HCT116 (cell line): ENCODE results near the gene BMAL1. TPM values are rescaled to one million over a fixed set of nuclear protein-coding genes. Genes with fewer than 3 reads are reported as not detected.

ENCODE experiments used
- ATAC-seq: fragments of 200-7000 bp; cut with Tn5 transposase; 2 replicates; pipeline ENCODE4 v1.9.1; 2020; ENCODE audit warnings: mild to moderate bottlenecking, moderate library complexity
- BruUV-seq: library from RNA; stranded (reverse); fragments of 400-500 nt; replicated peaks from 2 replicates; lab custom pipeline; 2021; lab: Mats Ljungman, UMichigan
- CTCF ChIA-PET: fragments of 300-600 bp; sonication (Branson Sonifier 250); formaldehyde crosslinking; loops from one replicate; lab custom pipeline; 2021; ENCODE audit warnings: antibody characterized with exemption; lab: Charles Lee
- POLR2A ChIA-PET: fragments of 300-600, 350-600 bp; sonication (Branson Sonifier 250); formaldehyde crosslinking; loops from one replicate; lab custom pipeline; 2021; ENCODE audit warnings: antibody characterized with exemption; lab: Charles Lee
- RAD21 ChIA-PET, 2 experiments: fragments of 300-600 bp; sonication (Branson Sonifier 250); formaldehyde crosslinking; loops; one replicate each; lab custom pipeline; 2023; ENCODE audit warnings: low total read pairs in 2 of 2; ENCODE audit not compliant: uncharacterized antibody in 2 of 2, unreplicated experiment in 2 of 2, low non-redundant PET in 1 of 2; lab: Charles Lee
- DNase-seq: peaks from one replicate; pipeline ENCODE4 v3.0.0-alpha.2; 2010; ENCODE audit warnings: low read depth, low spot score
- H2AFZ ChIP-seq: fragments of 200-600 bp; shearing (Covaris generic), sonication (generic); 2 replicates; pipeline ENCODE4 v1.6.1; 2017; ENCODE audit warnings: low read depth, mixed run types, mixed read lengths, antibody characterized with exemption, low read length; ENCODE audit not compliant: poor library complexity, severe bottlenecking
- H3K27ac ChIP-seq: 2 replicates; pipeline ENCODE4 v1.5.1; 2012; ENCODE audit warnings: low read depth, low read length
- H3K27me3 ChIP-seq: fragments of 200-600 bp; sonication (generic); 2 replicates; pipeline ENCODE4 v1.6.1; 2016; ENCODE audit warnings: mixed run types, low read length, mixed read lengths; ENCODE audit not compliant: insufficient read depth
- H3K36me3 ChIP-seq, 2 experiments: fragments of 200-500 bp in 1 of 2; fragments of 200-600 bp in 1 of 2; sonication (Bioruptor generic) in 1 of 2; sonication (generic) in 1 of 2; 2 replicates each; pipeline versions ENCODE4 v1.5.1 to v1.6.1; 2014 to 2016; ENCODE audit warnings: low read length in 2 of 2, inconsistent platforms in 1 of 2, mixed read lengths in 1 of 2, mixed run types in 1 of 2; ENCODE audit not compliant: insufficient read depth in 2 of 2, control insufficient read depth in 1 of 2
- H3K4me1 ChIP-seq, 2 experiments: fragments of 200-600 bp in 1 of 2; sonication (generic) in 1 of 2; 2 replicates each; pipeline versions ENCODE4 v1.5.1 to v1.6.1; 2012 to 2017; ENCODE audit warnings: low read length in 2 of 2, inconsistent platforms in 1 of 2, mild to moderate bottlenecking in 1 of 2, mixed read lengths in 1 of 2, mixed run types in 1 of 2, moderate library complexity in 1 of 2; ENCODE audit not compliant: insufficient read depth in 2 of 2, control insufficient read depth in 1 of 2
- H3K4me2 ChIP-seq: fragments of 200-600 bp; sonication (generic); 2 replicates; pipeline ENCODE4 v1.6.1; 2017; ENCODE audit warnings: mixed run types, low read length, mixed read lengths
- H3K4me3 ChIP-seq, 2 experiments: fragments of 200-600 bp in 1 of 2; sonication (generic) in 1 of 2; replicated peaks in 1 of 2; 2 replicates each; pipeline ENCODE4 v1.5.1; 2011 to 2016; ENCODE audit warnings: low read length in 2 of 2, control low read depth in 1 of 2, low read depth in 1 of 2, mild to moderate bottlenecking in 1 of 2, mixed read lengths in 1 of 2, mixed run types in 1 of 2
- H3K79me2 ChIP-seq: fragments of 200-600 bp; sonication (generic); 2 replicates; pipeline ENCODE4 v1.6.1; 2017; ENCODE audit warnings: mild to moderate bottlenecking, mixed run types, low read length, moderate library complexity, mixed read lengths; ENCODE audit not compliant: insufficient read depth
- H3K9ac ChIP-seq: fragments of 200-600 bp; sonication (generic); 2 replicates; pipeline ENCODE4 v1.6.1; 2016; ENCODE audit warnings: low read length, mixed read lengths
- H3K9me2 ChIP-seq: fragments of 200-600 bp; sonication (generic), shearing (Covaris generic); 2 replicates; pipeline ENCODE4 v1.6.1; 2017; ENCODE audit warnings: mixed run types, mild to moderate bottlenecking, moderate library complexity; ENCODE audit not compliant: insufficient read depth
- H3K9me3 ChIP-seq, 2 experiments: fragments of 200-500 bp in 1 of 2; fragments of 200-600 bp in 1 of 2; sonication (Bioruptor generic) in 1 of 2; sonication (generic) in 1 of 2; 2 replicates each; pipeline ENCODE4 v1.6.1; 2014 to 2017; ENCODE audit warnings: low read length in 2 of 2, mixed read lengths in 2 of 2, inconsistent platforms in 1 of 2, low read depth in 1 of 2, mild to moderate bottlenecking in 1 of 2, mixed run types in 1 of 2, moderate library complexity in 1 of 2; ENCODE audit not compliant: control insufficient read depth in 1 of 2, insufficient read depth in 1 of 2
- H4K20me1 ChIP-seq: fragments of 200-600 bp; sonication (generic), shearing (Covaris generic); 2 replicates; pipeline ENCODE4 v1.6.1; 2017; ENCODE audit warnings: mixed run types, mild to moderate bottlenecking, moderate library complexity; ENCODE audit not compliant: insufficient read depth
- CEBPB ChIP-seq: IDR thresholded peaks from 2 replicates; pipeline ENCODE4 v1.6.1; 2012; ENCODE audit warnings: low read depth
- CTCF ChIP-seq, 3 experiments: fragments of 200-600 bp in 1 of 3; sonication (generic) in 1 of 3; IDR thresholded peaks in 2 of 3; conservative IDR thresholded peaks in 1 of 3; 2 replicates each; pipeline ENCODE4 v1.5.1; 2012 to 2017; ENCODE audit warnings: low read depth in 2 of 3, low read length in 2 of 3, antibody characterized with exemption in 1 of 3, borderline replicate concordance in 1 of 3, control low read depth in 1 of 3, mild to moderate bottlenecking in 1 of 3, mixed read lengths in 1 of 3, mixed run types in 1 of 3, moderate library complexity in 1 of 3; ENCODE audit not compliant: insufficient read depth in 1 of 3
- ELF1 ChIP-seq: IDR thresholded peaks from 2 replicates; pipeline ENCODE4 v1.6.1; 2012; ENCODE audit warnings: low read depth, borderline replicate concordance
- POLR2A ChIP-seq: IDR thresholded peaks from 2 replicates; pipeline ENCODE4 v1.7.0; 2011; ENCODE audit warnings: borderline replicate concordance; ENCODE audit not compliant: insufficient read depth, insufficient read length; ENCODE audit errors: extremely low read depth
- RAD21 ChIP-seq: IDR thresholded peaks from 2 replicates; pipeline ENCODE4 v1.6.1; 2012; ENCODE audit warnings: low read depth, mild to moderate bottlenecking
- SRF ChIP-seq: IDR thresholded peaks from 2 replicates; pipeline ENCODE4 v1.6.1; 2012; ENCODE audit warnings: low read depth
- YY1 ChIP-seq: IDR thresholded peaks from 2 replicates; pipeline ENCODE4 v1.6.1; 2011; ENCODE audit warnings: low read length, low read depth, moderate library complexity, mild to moderate bottlenecking; ENCODE audit not compliant: insufficient replicate concordance; ENCODE audit errors: extremely low read depth
- ZBTB33 ChIP-seq: IDR thresholded peaks from 2 replicates; pipeline ENCODE4 v1.6.1; 2011; ENCODE audit warnings: mild to moderate bottlenecking, low read length, moderate library complexity; ENCODE audit not compliant: insufficient replicate concordance; ENCODE audit errors: extremely low read depth
- ZNF274 ChIP-seq: fragments of 200-500 bp; sonication (Bioruptor generic); IDR thresholded peaks from 2 replicates; pipeline ENCODE4 v1.6.1; 2014; ENCODE audit warnings: mild to moderate bottlenecking, low read depth, low read length, inconsistent platforms
- intact Hi-C: fragments of 100-400 bp; cut with micrococcal nuclease; formaldehyde crosslinking; loops from 2 replicates; pipeline ENCODE4 v1.10.0; 2022
- total RNA-seq: library from RNA; stranded (reverse); gene quantifications from one replicate; pipeline ENCODE4 v1.2.1, GENCODE V29; 2021; ENCODE audit not compliant: unreplicated experiment

The BMAL1 gene
- total RNA-seq, 1 experiment from 2014 or later = 17.6 TPM

GRCh38 chr11:13355191-13355590, 77.6 kb downstream of the BMAL1 start:
- Histone ChIP-seq H3K27me3 (no peaks in the 10 kb centered on the region), H2AFZ (no peak overlapping the region), H3K9me3 (no peaks in the 10 kb centered on the region), H3K4me1 (peaks cover 0 to 7% of the 10 kb centered on the region in 2 experiments; a peak in 1 of 4 replicates), H3K9me2 (no peaks in the 10 kb centered on the region), H3K4me2 (no peak overlapping the region), H3K9ac (no peak overlapping the region), H3K79me2 (no peaks in the 10 kb centered on the region), H3K36me3 (no peaks in the 10 kb centered on the region)
- intact Hi-C loops = loop anchor here (10.0 kb wide), 1 partner anchor 890 kb away; no protein-coding TSS in a partner anchor
- no peak for DNase-seq
- no TSS peak for BruUV-seq
- TF ChIP-seq POLR2A (no peak), RAD21 (no peak), CEBPB (no peak), YY1 (no peak), ELF1 (no peak)
- TF ChIP-seq, all 23 proteins: peak for 0
- H3K27ac ChIP-seq = no peak overlapping the region
- H4K20me1 ChIP-seq = no peaks in the 10 kb centered on the region
- CTCF ChIA-PET = interaction anchor here (1.3 to 1.6 kb wide), 3 partner anchors 17 to 30 kb away, joined by 3 to 7 read pairs (median 6); no protein-coding TSS in a partner anchor
- no peak for ATAC-seq
- POLR2A ChIA-PET = no interaction called here
- RAD21 ChIA-PET = no interaction called here
- no peak overlapping the region for H3K4me3 ChIP-seq

- Histone ChIP-seq H3K9me2 (no peaks in the 10 kb centered on the region), H3K36me3 (no peaks in the 10 kb centered on the region; a peak in 1 of 4 replicates), H2AFZ (no peak overlapping the region), H3K27ac (no peak overlapping the region), H3K4me3 (no peak overlapping the region), H3K27me3 (no peaks in the 10 kb centered on the region), H3K9ac (no peak overlapping the region), H3K4me1 (peaks cover 0 to 7% of the 10 kb centered on the region in 2 experiments; a peak in 1 of 4 replicates), H3K4me2 (no peak overlapping the region), H3K9me3 (no peaks in the 10 kb centered on the region), H3K79me2 (no peaks in the 10 kb centered on the region), H4K20me1 (no peaks in the 10 kb centered on the region)
- ATAC-seq (no peak), DNase-seq (no peak)
- intact Hi-C loops = loop anchor here (10.0 kb wide), 1 partner anchor 888 kb away; no protein-coding TSS in a partner anchor
- ChIA-PET RAD21 (no interaction called here), CTCF (no interaction called here), POLR2A (no interaction called here)
- TF ChIP-seq CEBPB (no peak), CTCF (IDR thresholded peaks at IDR 0.05 in 2 of 3, conservative IDR thresholded peaks at IDR 0.05 in 1 of 3; ENCODE audit: borderline replicate concordance in 1 of 3, insufficient read depth in 1 of 3, low read depth in 2 of 3, low read length in 2 of 3) (no peak), SRF (no peak), ZBTB33 (no peak), ZNF274 (no peak)
- no TSS peak for BruUV-seq
Observed at GRCh38 chr11:13357232-13357631, 79.6 kb downstream of the BMAL1 start.
